ENCODE results near the gene PROCA1.
A peak's percentile ranks its signal among the peaks of the same experiment; 100 is the strongest.

PROCA1 gene

GRCh38 chr17:28711723-28712031 is at the start of gene PROCA1:
Gene PROCA1, minus strand, starts transcription at chr17:28711888. Its CDS starts 228 bp downstream, at chr17:28711660.
- peak; percentile 53 for DNase-seq

GRCh38 chr17:28760601-28761562 is 49.2 kb upstream of the PROCA1 start:
- no peak for DNase-seq

GRCh38 chr17:28759256-28759865 is 47.7 kb upstream of the PROCA1 start:
- no peak for DNase-seq

GRCh38 chr17:28758411-28759121 is 46.9 kb upstream of the PROCA1 start:
- no peak for DNase-seq

- no peak for DNase-seq
Measured at GRCh38 chr17:28756049-28756804, 44.5 kb upstream of the PROCA1 start.

- DNase-seq = no peak
Measured at GRCh38 chr17:28755486-28755885, 43.8 kb upstream of the PROCA1 start.

- no peak for DNase-seq
Measured at GRCh38 chr17:28751600-28752366, 40.1 kb upstream of the PROCA1 start.

GRCh38 chr17:28750178-28751047 is 38.7 kb upstream of the PROCA1 start:
- DNase-seq = peak; percentile 91

GRCh38 chr17:28749516-28750177 is 38.0 kb upstream of the PROCA1 start:
- no peak for DNase-seq

- no peak for DNase-seq
Measured at GRCh38 chr17:28748852-28749515, 37.3 kb upstream of the PROCA1 start.

GRCh38 chr17:28747801-28748750 is 36.4 kb upstream of the PROCA1 start:
- no peak for DNase-seq

- no peak for DNase-seq
Measured at GRCh38 chr17:28747051-28747691, 35.5 kb upstream of the PROCA1 start.

- no peak for DNase-seq
Measured at GRCh38 chr17:28746611-28747050, 34.9 kb upstream of the PROCA1 start.

GRCh38 chr17:28745786-28746411 is 34.2 kb upstream of the PROCA1 start:
- no peak for DNase-seq

GRCh38 chr17:28744972-28745785 is 33.5 kb upstream of the PROCA1 start:
- peak; percentile 50 for DNase-seq

GRCh38 chr17:28744104-28744971 is 32.6 kb upstream of the PROCA1 start:
- peak; percentile 59 for DNase-seq

All from CD4-positive, alpha-beta T cell treated with Interleukin-6 for 4 hours (primary cell).